Ishikawa (cell line): Measurements from ENCODE around the gene CHD9.

ENCODE experiments used
- EGR1 ChIP-seq: IDR thresholded peaks from 2 replicates; pipeline ENCODE4 v1.6.1; 2012
- EP300 ChIP-seq: IDR thresholded peaks from 2 replicates; pipeline ENCODE4 v1.6.1; 2012; ENCODE audit warnings: borderline replicate concordance
- FOXM1 ChIP-seq: IDR thresholded peaks from 2 replicates; pipeline ENCODE4 v1.6.1; 2012; ENCODE audit warnings: low read depth, borderline replicate concordance
- MAX ChIP-seq: IDR thresholded peaks from 2 replicates; pipeline ENCODE4 v1.6.1; 2012
- NFIC ChIP-seq: IDR thresholded peaks from 2 replicates; pipeline ENCODE4 v1.6.1; 2012
- RAD21 ChIP-seq: IDR thresholded peaks from 2 replicates; pipeline ENCODE4 v1.6.1; 2012; ENCODE audit warnings: low read depth
- REST ChIP-seq: IDR thresholded peaks from 2 replicates; pipeline ENCODE4 v1.6.1; 2012; ENCODE audit warnings: low read depth, mild to moderate bottlenecking
- TAF1 ChIP-seq: IDR thresholded peaks from 2 replicates; pipeline ENCODE4 v1.6.1; 2012; ENCODE audit warnings: low read depth, mild to moderate bottlenecking
- TCF12 ChIP-seq: IDR thresholded peaks from 2 replicates; pipeline ENCODE4 v1.6.1; 2012; ENCODE audit warnings: low read depth
- ZBTB7A ChIP-seq: IDR thresholded peaks from 2 replicates; pipeline ENCODE4 v1.6.1; 2012; ENCODE audit warnings: low read depth

- TF ChIP-seq TAF1 = no peak
- no peak for TF ChIP-seq MAX
- no peak for TF ChIP-seq EGR1
- no peak for TF ChIP-seq TCF12
- no peak for TF ChIP-seq EP300
- no peak for TF ChIP-seq ZBTB7A
- no peak for TF ChIP-seq REST
- no peak for TF ChIP-seq NFIC
- no peak for TF ChIP-seq RAD21
- TF ChIP-seq FOXM1 = no peak
Measured at GRCh38 chr16:53091466-53092211, 36.8 kb downstream of the CHD9 start.
